Esophagus (tissue), 2 donors: ENCODE results near the gene IGIP. TPM values are rescaled to one million over a fixed set of nuclear protein-coding genes. Genes with fewer than 3 reads are reported as not detected.

Experiments
- polyA plus RNA-seq, 2 donors: library from polyadenylated mRNA; stranded (reverse); fragments of 200-250 nt; gene quantifications; one replicate each; pipeline ENCODE4 v1.2.3, GENCODE V29; 2013
- donor health status: healthy with polysubstance abuse.
- donor health status: Bipolar disorder and iron deficiency.

IGIP gene
- polyA plus RNA-seq, 2 donors, result 2.3 to 3.8 TPM

Other genes starting within 250 kb of the IGIP start
- 1 to 10 TPM; 1.7 to 1.8 TPM for gene NRG2, start 82.6 kb upstream of the IGIP start, polyA plus RNA-seq
- 1 to 10 TPM; 2.7 to 3.4 TPM for gene PURA, start 11.8 kb upstream of the IGIP start, polyA plus RNA-seq
- gene CYSTM1, start 49.3 kb downstream of the IGIP start, polyA plus RNA-seq, result 10 to 100 TPM in 1 of 2 donors, 1 to 10 TPM in 1; 6.7 to 13.4 TPM
- 10 to 100 TPM; 65.4 to 67.6 TPM for gene PFDN1, start 177.2 kb downstream of the IGIP start, polyA plus RNA-seq
- 10 to 100 TPM in 1 of 2 donors, 1 to 10 TPM in 1; 9.3 to 23.5 TPM for gene HBEGF, start 220.7 kb downstream of the IGIP start, polyA plus RNA-seq
- under 1 TPM; 0.14 to 0.20 TPM for gene SLC4A9, start 234.3 kb downstream of the IGIP start, polyA plus RNA-seq